ENCODE results near the gene LYRM4. TPM values are rescaled to one million over a fixed set of nuclear protein-coding genes. Genes with fewer than 3 reads are reported as not detected.
A peak's percentile ranks its signal among the peaks of the same experiment; 100 is the strongest.

LYRM4 gene
- total RNA-seq, 1 experiment from 2014 or later, result 44.3 TPM

DNA sequence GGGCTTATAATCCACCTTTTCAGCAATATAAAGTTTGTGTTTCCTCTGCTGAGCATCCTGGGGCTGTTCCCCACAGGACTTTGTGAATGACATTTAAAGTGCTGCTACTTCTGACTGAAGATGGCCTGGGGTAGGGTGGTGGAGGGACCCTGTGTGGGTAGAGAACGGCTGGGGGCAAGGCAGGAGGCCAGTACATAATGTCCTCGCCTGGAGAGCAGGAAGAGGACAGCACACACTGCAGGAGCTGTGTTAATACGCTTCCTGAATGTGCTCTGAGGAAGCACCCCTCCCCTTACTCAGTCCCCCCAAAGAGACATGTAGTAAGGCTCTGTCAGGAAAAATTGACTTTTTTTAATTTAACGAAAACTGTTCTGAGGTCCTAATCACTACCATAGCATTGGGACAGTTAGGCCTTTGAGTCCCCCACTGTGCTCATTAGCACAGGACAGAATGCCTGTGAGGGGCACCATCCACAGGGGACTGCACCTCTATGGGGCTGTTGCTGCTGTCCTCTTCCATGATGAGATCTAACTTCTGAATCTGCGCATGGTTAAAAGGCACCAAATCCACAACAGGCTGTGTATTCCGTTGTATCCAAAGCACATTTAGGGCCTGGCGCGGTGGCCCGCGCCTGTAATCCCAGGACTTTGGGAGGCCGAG is 68.5 kb downstream of the LYRM4 start:
- no peak overlapping the region for H3T11ph ChIP-seq (ENCODE audit: low read length)
- H3K4me1 ChIP-seq (ENCODE audit: insufficient read depth, low read length), result no peaks in the 10 kb centered on the region; the same call in 1 of the 2 replicates
- Mint-ChIP-seq H3K9me3 (no peaks in the 10 kb centered on the region), H3K4me1 (peaks cover 10 to 20% of the 10 kb centered on the region in 2 experiments), H3K27ac (peak overlapping the region in 2 of 3 experiments; percentile 65 to 79; a peak in 2 of 7 replicates), H3K36me3 (ENCODE audit: insufficient read depth in 1 of 3, low read depth in 3 of 3) (peaks cover 4 to 9% (median 8%) of the 10 kb centered on the region in 3 experiments; a peak in 5 of 7 replicates), H3K27me3 (ENCODE audit: low read depth) (no peaks in the 10 kb centered on the region), H3K4me3 (no peak overlapping the region)
- H3K79me2 ChIP-seq (ENCODE audit: insufficient read depth, low read length), result no peaks in the 10 kb centered on the region
- no peak overlapping the region for H3K14ac ChIP-seq (ENCODE audit: insufficient read depth, low read length)
- H4K20me1 ChIP-seq (ENCODE audit: control insufficient read depth, insufficient read depth, insufficient read length), result no peaks in the 10 kb centered on the region
- H3K27ac ChIP-seq (ENCODE audit: insufficient read length, low read depth, low read length), result no peak overlapping the region
- no peak overlapping the region for H2BK20ac ChIP-seq (ENCODE audit: low read depth, low read length, poor library complexity, severe bottlenecking)
- H3K9me3 ChIP-seq (ENCODE audit: control insufficient read depth, low read depth, low read length), result no peaks in the 10 kb centered on the region
- H2AK5ac ChIP-seq (ENCODE audit: insufficient read length, low read length), result no peak overlapping the region
- no peaks in the 10 kb centered on the region for H3K23me2 ChIP-seq (ENCODE audit: insufficient read length, low read depth, low read length, poor library complexity, severe bottlenecking)
- H3K79me1 ChIP-seq (ENCODE audit: insufficient read depth, low read depth, low read length, poor library complexity, severe bottlenecking), result no peaks in the 10 kb centered on the region
- H2BK12ac ChIP-seq (ENCODE audit: insufficient read length, low read depth, low read length), result no peak overlapping the region
- TF ChIP-seq, protein P1, sequence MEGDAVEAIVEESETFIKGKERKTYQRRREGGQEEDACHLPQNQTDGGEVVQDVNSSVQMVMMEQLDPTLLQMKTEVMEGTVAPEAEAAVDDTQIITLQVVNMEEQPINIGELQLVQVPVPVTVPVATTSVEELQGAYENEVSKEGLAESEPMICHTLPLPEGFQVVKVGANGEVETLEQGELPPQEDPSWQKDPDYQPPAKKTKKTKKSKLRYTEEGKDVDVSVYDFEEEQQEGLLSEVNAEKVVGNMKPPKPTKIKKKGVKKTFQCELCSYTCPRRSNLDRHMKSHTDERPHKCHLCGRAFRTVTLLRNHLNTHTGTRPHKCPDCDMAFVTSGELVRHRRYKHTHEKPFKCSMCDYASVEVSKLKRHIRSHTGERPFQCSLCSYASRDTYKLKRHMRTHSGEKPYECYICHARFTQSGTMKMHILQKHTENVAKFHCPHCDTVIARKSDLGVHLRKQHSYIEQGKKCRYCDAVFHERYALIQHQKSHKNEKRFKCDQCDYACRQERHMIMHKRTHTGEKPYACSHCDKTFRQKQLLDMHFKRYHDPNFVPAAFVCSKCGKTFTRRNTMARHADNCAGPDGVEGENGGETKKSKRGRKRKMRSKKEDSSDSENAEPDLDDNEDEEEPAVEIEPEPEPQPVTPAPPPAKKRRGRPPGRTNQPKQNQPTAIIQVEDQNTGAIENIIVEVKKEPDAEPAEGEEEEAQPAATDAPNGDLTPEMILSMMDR (conservative IDR thresholded peaks at IDR 0.05), result no peak
- no peak overlapping the region for H4K8ac ChIP-seq (replicated peaks; ENCODE audit: insufficient read length, low read depth, low read length)
- H4K5ac ChIP-seq (ENCODE audit: insufficient read length, low read depth, low read length), result no peak overlapping the region
- H2BK120ac ChIP-seq (ENCODE audit: low read depth, low read length, poor library complexity, severe bottlenecking), result no peak overlapping the region
- DNase-seq, result no peak
- no peak overlapping the region for H2AFZ ChIP-seq (ENCODE audit: low read length)
- no peak overlapping the region for H2BK15ac ChIP-seq (ENCODE audit: low read depth, low read length)
- no peak overlapping the region for H3K23ac ChIP-seq (ENCODE audit: insufficient read length, low read depth, low read length)
- H2BK5ac ChIP-seq (ENCODE audit: insufficient read length, low read length), result no peak overlapping the region
- whole genome bisulfite sequencing (ENCODE audit: extremely low coverage, insufficient read length, low lambda C conversion rate), result no CpG with 5 or more reads among the region's 11 CpGs
- no peak overlapping the region for H3K9ac ChIP-seq (ENCODE audit: extremely low read depth, insufficient read length, low read length)
- no peak overlapping the region for H3K56ac ChIP-seq (ENCODE audit: insufficient read length, low read depth, low read length)
- H3K18ac ChIP-seq (ENCODE audit: insufficient read length, low read depth, low read length), result no peak overlapping the region
- no peak overlapping the region for H3K4me2 ChIP-seq (ENCODE audit: insufficient read depth, insufficient read length, low read length)
- no peak overlapping the region for H4K91ac ChIP-seq (ENCODE audit: insufficient read length, low read depth, low read length)
- H3K4ac ChIP-seq (ENCODE audit: low read depth, low read length), result no peak overlapping the region
- H3K27me3 ChIP-seq (ENCODE audit: insufficient read depth, low read length), result no peaks in the 10 kb centered on the region

Measured in H9 (cell line).